Colonic mucosa (tissue), 4 donors: ENCODE results near the gene IARS1. TPM values are rescaled to one million over a fixed set of nuclear protein-coding genes. Genes with fewer than 3 reads are reported as not detected.

Experiments
- DNase-seq: peaks from one replicate; pipeline ENCODE4 v3.0.0-alpha.2; 2020
- H3K27ac ChIP-seq: fragments of 200-600 bp; one replicate; pipeline ENCODE4 v1.8.0; 2021
- H3K27me3 ChIP-seq: fragments of 200-600 bp; one replicate; pipeline ENCODE4 v1.8.0; 2021
- H3K36me3 ChIP-seq: fragments of 200-600 bp; one replicate; pipeline ENCODE4 v1.8.0; 2021
- H3K4me1 ChIP-seq: fragments of 200-600 bp; one replicate; pipeline ENCODE4 v1.8.0; 2021; ENCODE audit warnings: mild to moderate bottlenecking
- H3K4me3 ChIP-seq: fragments of 200-600 bp; one replicate; pipeline ENCODE4 v1.8.0; 2021
- H3K9ac ChIP-seq, 2 donors: one replicate each; pipeline ENCODE4 v1.7.0; 2013; ENCODE audit warnings: control low read depth in 2 of 2, low read depth in 2 of 2, low read length in 2 of 2
- H3K9me3 ChIP-seq: fragments of 200-600 bp; one replicate; pipeline ENCODE4 v1.8.0; 2021
- CTCF ChIP-seq: fragments of 200-600 bp; IDR thresholded peaks from one replicate; pipeline ENCODE4 v1.8.0; 2022; ENCODE audit warnings: antibody characterized with exemption, mild to moderate bottlenecking
- intact Hi-C: fragments of 100-400 bp; cut with DNase I; formaldehyde crosslinking; loops from one replicate; pipeline ENCODE4 v1.14.1; 2022
- microRNA-seq: library from miRNA; unstranded; fragments of <30 nt; microRNA quantifications from one replicate; pipeline ENCODE4, GENCODE V29; 2019
- total RNA-seq, 2 donors: library from RNA; stranded (reverse); fragmentation: NEBNext Ultra II Directional in 1 of 2; extraction: Animal tissue kit (Norgen Biotek cat#: 25700) in 1 of 2; gene quantifications; one replicate each; pipeline ENCODE4 v1.2.1, GENCODE V29; 2021
- donor health status: healthy.
- donor health status: DM: no; HTN: no; CAD: no.
- donor health status: DM: no; HTN: no; CAD: no.

IARS1 gene
- total RNA-seq, 2 donors from 2014 or later: 52.4 to 109 TPM

- Histone ChIP-seq H3K4me3 (no peak overlapping the region), H3K27me3 (no peaks in the 10 kb centered on the region), H3K27ac (no peak overlapping the region), H3K36me3 (peaks cover 34% of the 10 kb centered on the region), H3K9ac (no peak overlapping the region), H3K4me1 (no peaks in the 10 kb centered on the region), H3K9me3 (no peaks in the 10 kb centered on the region)
- no peak for DNase-seq
- intact Hi-C loops: loop anchor here (10.0 kb wide), 2 partner anchors 58 to 112 kb away; no protein-coding TSS in a partner anchor
- no peak for TF ChIP-seq CTCF
Measured at GRCh38 chr9:92247296-92247695, 46.2 kb downstream of the IARS1 start.

- Histone ChIP-seq H3K36me3 (peaks cover 31% of the 10 kb centered on the region), H3K27ac (no peak overlapping the region), H3K9ac (no peak overlapping the region), H3K4me3 (no peak overlapping the region), H3K9me3 (no peaks in the 10 kb centered on the region), H3K27me3 (no peaks in the 10 kb centered on the region), H3K4me1 (no peaks in the 10 kb centered on the region)
- TF ChIP-seq CTCF: no peak
- intact Hi-C loops: loop anchor here (10.0 kb wide), 2 partner anchors 60 to 110 kb away; no protein-coding TSS in a partner anchor
- DNase-seq: no peak
Measured at GRCh38 chr9:92245005-92245797, 48.3 kb downstream of the IARS1 start.

Small RNAs within 50 kb of the gene (microRNA-seq; reads per million reads assigned to microRNA genes)
- gene MIR3651: not detected

Other genes with a start within 250 kb of the IARS1 start
- 10 to 100 TPM; 77.2 to 83.8 TPM for gene SPTLC1, start 178.3 kb downstream of the IARS1 start, total RNA-seq
- 10 to 100 TPM; 17.6 to 26.4 TPM for gene NOL8, start 31.7 kb upstream of the IARS1 start, total RNA-seq
- gene CENPP, start 32.3 kb upstream of the IARS1 start, total RNA-seq: 10 to 100 TPM in 1 of 2 donors, 1 to 10 TPM in 1; 3.1 to 11.0 TPM
- gene OGN, start 110.9 kb upstream of the IARS1 start, total RNA-seq: 10 to 100 TPM in 1 of 2 donors, 1 to 10 TPM in 1; 3.2 to 13.9 TPM
- under 1 TPM; 0.37 to 0.88 TPM for gene OMD, start 130.8 kb upstream of the IARS1 start, total RNA-seq
- gene ASPN, start 188.8 kb upstream of the IARS1 start, total RNA-seq: 1 to 10 TPM in 1 of 2 donors, under 1 TPM in 1; 0.40 to 7.6 TPM
- 1 to 10 TPM in 1 of 2 donors, under 1 TPM in 1; 0.30 to 3.8 TPM for gene ECM2, start 242.3 kb upstream of the IARS1 start, total RNA-seq